Stimulated activated CD4-positive, alpha-beta T cell treated with anti-CD3 and anti-CD28 coated beads, Interleukin-12 subunit alpha, Interleukin-12 subunit beta, amount 100 ng/mL, for 4 hours (primary cell): ENCODE results near the gene FLOT1.
A peak's percentile ranks its signal among the peaks of the same experiment; 100 is the strongest.
"Not testable (repeated sequence)": the region's sequence is repeated elsewhere in the genome, so short reads cannot be mapped to it uniquely, and the experiment has no call there.

Experiments
- DNase-seq: peaks from one replicate; pipeline ENCODE4 v3.0.0-alpha.2; 2020

The FLOT1 gene

DNA sequence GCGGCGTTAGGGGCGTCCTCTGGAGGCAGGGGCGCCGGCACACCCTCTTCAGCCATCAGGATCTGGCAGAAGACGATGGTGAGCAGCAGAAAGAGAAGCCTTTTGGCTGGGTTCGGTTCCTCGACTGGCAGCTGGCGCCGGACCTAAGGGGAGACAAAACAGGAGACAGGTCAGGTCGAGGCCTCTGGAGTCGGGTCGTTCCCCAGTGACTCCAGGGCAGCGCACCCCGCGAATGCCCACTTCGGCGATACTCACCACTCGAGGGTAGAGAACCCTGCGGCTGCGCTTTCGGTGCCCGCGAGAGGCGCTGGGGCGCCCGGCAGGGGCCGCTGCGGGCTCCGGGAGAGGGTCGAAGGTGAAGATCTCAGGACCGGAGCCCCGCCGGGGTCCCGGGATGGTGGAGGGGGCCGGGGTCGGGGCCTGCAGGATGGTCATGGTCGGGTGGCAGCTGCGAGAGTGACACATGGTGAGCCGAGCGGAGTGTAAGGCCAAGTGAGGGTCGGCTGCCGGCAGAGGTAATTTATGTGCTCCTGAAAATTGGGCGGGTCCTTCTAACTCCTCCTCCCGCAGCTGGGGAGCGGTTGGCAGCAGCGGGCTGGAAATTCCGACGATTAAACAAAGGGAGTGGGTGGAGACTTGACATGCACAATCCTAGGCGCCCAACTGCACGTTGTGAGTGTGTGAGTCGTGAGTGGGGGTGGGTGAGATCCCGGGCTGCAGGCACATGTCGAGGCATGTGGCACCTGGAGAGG, 1.7 kb upstream of the FLOT1 start, which contains the start of gene IER3:
Gene IER3 (minus strand): TSS at position 494 of the 752 bp plus-strand sequence. CDS start 29 bp downstream, at position 465.
- DNase-seq: peak; percentile 88

DNA sequence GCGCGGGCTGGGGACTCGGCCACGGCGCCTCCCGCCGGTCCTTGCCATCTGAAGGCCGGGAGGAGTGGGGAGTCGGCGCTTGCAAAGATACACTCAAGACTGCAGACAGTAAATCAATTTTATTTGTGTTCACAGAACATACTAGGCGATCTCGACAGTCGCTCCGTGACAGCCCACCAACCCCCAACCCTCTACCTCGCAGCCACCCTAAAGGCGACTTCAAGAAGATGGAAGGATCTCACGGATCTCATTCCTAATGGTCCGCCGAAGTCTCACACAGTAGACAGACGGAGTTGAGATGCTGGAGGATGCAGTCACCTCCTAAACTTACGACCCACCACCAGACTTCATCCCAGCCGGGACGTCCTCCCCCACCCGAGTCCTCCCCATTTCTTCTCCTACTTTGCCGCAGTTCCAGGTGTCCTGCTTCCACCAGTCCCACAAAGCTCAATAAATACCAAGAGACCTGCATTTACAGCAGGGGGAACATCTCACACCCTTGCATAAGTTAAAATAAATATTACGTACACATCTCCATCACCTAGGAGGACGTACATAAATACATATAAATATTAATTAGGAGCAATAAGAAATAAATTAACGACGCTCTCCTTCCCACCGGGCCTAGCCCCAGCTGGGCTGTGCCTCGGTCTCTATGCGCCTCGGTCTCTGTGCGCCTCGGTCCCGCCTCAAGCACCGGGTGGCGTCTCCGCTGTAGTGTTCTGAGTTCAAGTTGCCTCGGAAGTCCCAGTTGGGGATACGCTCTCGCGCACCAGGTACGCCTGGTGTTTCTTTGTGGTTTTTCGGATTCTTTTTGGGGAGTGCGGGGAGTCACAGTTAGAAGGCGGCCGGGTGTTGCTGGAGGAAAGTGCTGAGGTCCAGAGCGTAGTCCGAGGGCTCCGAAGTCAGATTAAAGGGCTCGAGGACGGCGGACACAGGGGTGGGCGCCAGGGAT, 889 bp upstream of the FLOT1 start:
- no peak for DNase-seq

GRCh38 chr6:30741789-30742315, 635 bp downstream of the FLOT1 start:
- no peak for DNase-seq

GRCh38 chr6:30741063-30741779, 1.3 kb downstream of the FLOT1 start:
- peak; percentile 43 for DNase-seq

GRCh38 chr6:30740540-30740870, 2.0 kb downstream of the FLOT1 start:
- DNase-seq: no peak

GRCh38 chr6:30738532-30738931, 4.0 kb downstream of the FLOT1 start:
- DNase-seq: no peak

- no peak for DNase-seq
Measured at GRCh38 chr6:30735668-30736314, 6.7 kb downstream of the FLOT1 start.

GRCh38 chr6:30732237-30732943, 10.1 kb downstream of the FLOT1 start:
- no peak for DNase-seq

DNA sequence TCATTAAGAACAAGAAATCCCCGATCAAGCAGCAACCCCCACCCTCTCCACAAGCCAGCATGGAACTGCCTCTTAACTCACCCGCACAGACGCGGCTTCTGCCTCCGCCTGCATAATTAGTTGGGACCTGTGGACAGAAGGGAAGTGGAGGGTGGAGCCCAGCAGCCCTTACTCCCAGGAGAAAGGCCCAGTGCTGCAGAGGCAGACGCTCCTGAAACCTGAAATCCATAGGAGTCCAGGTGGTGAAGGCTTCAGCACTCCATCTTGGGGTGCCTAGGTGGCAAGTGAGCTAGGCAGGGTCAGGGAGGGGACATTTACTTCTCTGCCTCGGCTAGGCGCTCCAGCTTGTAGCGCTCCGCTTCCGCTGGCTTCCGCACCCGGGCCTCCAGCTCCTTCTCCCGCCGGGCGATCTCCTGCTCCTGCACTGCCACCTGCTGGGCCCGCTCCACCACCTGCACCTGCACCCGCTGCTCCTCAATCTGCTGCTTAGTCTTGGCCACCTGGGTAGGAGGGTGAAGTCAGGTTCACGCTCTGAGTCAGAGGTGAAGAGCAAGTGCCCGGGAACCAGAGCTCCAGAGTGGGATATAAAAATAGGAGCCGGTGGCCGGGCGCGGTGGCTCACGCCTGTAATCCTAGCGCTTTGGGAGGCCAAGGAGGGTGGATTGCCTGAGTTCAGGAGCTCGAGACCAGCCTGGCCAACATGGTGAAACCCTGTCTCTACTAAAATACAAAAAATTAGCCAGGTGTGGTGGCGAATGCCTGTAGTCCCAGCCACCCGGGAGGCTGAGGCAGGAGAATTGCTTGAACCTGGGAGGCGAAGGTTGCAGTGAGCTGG, 11.7 kb downstream of the FLOT1 start:
- peak; percentile 83 for DNase-seq

DNA sequence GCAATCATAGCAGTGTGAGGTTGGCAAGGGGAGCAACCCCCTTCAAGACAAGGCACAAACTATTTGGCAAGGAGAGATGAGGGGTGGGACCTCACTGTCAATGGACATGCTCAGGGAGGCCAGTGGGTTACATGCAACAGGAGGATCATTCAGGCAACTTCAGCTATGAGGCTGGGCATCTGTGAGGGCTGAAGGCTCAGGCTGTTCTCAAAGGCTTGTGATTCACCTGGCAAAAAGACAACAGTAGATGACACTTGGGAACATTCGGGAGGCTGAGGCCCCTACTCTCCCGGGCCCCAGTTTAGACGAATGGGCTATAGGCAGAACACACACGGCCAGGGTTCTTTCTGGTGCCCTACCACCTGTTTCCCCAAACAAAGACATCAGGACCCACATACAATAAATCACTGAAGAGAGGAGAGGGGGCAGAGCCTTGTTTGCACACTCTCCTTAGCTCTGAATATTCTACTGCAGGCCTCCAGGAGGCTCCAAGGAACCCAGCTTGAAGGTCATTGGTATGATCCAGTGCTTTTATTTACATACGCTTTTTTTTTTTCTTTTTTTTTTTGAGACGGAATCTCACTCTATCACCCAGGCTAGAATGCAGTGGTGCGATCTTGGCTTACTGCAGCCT, 14.4 kb downstream of the FLOT1 start:
- no peak for DNase-seq

DNA sequence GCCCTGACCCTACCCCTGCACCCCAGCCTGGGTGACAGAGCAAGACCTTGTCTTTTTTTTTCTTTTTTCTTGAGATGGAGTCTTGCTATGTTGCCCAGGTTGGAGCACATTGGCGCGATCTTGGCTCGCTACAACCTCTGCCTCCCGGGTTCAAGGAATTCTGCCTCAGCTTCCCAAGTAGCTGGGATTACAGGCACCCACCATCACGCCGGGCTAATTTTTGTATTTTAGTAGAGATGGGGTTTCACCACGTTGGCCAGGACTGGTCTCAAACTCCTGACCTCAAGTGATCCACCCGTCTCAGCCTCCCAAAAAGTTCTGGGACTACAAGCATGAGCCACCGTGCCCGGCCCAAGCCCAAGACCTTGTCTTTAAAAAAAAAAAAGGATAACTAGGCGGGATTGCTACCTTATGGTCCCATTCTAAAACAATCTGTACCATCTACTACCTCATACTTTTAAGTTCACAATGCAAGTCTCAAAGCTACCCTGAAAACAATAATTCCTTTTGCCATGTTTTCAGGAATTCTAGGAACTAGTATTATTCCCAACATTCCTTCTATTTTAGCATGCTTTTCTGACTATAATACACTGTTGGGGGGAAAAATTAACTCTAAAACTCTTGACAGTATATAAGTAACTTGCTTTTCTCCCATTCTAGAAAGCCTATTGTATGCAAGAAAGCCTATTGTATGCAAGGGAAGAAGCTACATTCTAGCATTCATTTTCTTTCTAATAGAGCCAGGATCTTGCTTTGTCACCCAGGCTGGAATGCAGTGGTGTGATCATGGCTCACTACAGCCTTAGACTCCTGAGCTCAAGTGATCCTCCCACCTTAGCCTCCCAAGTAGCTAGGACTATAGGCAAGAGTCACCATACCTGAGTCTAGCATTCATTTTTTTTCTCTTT, 15.7 kb downstream of the FLOT1 start:
- no peak for DNase-seq

- no peak for DNase-seq
Measured at GRCh38 chr6:30725713-30726505, 16.6 kb downstream of the FLOT1 start.

DNA sequence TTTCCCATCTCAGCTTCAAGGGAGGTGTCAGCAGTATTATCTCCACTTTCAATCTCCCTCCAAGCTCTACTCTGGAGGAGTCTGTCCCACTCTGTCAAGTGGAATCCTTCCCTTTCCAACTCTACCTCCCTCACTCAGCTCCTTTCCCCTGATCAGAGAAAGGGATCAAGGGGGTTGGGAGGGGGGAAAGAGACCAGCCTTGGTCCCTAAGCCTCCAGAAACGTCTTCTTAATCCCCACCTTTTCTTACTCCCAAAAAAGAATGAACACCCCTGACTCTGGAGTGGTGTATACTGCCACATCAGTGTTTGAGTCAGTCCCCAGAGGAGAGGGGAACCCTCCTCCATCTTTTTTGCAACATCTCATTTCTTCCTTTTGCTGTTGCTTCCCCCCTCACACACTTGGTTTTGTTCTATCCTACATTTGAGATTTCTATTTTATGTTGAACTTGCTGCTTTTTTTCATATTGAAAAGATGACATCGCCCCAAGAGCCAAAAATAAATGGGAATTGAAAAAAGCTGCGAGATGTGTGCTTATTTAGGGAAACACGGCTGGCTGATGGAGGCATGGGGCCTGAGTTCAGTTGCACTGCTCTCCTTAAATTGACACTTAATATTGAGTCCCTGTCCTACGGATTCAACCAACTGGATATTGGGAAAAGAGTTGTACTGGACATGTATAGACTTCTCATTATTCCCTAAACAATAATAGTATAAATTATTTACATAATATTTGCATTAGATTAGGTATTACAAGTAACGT, 17.4 kb downstream of the FLOT1 start:
- DNase-seq: no peak

GRCh38 chr6:30723843-30724741, 18.4 kb downstream of the FLOT1 start:
- not testable (repeated sequence) for DNase-seq

- not testable (repeated sequence) for DNase-seq
Measured at GRCh38 chr6:30723159-30723842, 19.2 kb downstream of the FLOT1 start.
